ENCODE measurements around the gene EPHB2. TPM values are rescaled to one million over a fixed set of nuclear protein-coding genes. Genes with fewer than 3 reads are reported as not detected.

The EPHB2 gene
- total and polyA plus RNA-seq, 2 of the 4 experiments (the other 2 are of a cell fraction): 52.3 to 58.8 TPM

GRCh38 chr1:22827666-22828483 lies 117.2 kb downstream of the EPHB2 start (continued):
- no peak for TF ChIP-seq CHD1 (IDR thresholded peaks at IDR 0.05; ENCODE audit: low read depth, low read length)

- H3K4ac ChIP-seq (ENCODE audit: low read depth, low read length): peak overlapping the region; percentile 25; the same call in 1 of the 2 replicates
- H3K14ac ChIP-seq (replicated peaks; ENCODE audit: low read depth, low read length): peak overlapping the region; percentile 19; the same call in 1 of the 2 replicates
- peaks cover 10 to 83% of the 10 kb centered on the region in 2 experiments; a peak in 3 of 4 replicates for H3K79me1 ChIP-seq (ENCODE audit: low read depth in 1 of 2, low read length in 2 of 2)
- no peaks in the 10 kb centered on the region for H3K9me3 ChIP-seq (ENCODE audit: control insufficient read depth, insufficient read depth, low read length)
- no peak overlapping the region for H3K9ac ChIP-seq (ENCODE audit: low read depth, low read length)
- in situ Hi-C loops (cut with MboI; ENCODE audit: low sequenced_read_pairs): no loop called here
- no peak overlapping the region for H4K8ac ChIP-seq (ENCODE audit: low read depth in 2 of 2, low read length in 2 of 2)
- H4K5ac ChIP-seq (ENCODE audit: low read depth, low read length): no peak overlapping the region
- no peak overlapping the region for H2BK15ac ChIP-seq (ENCODE audit: low read depth, low read length)
- DNase-seq (peak; percentile 45), ATAC-seq (ENCODE audit: low read depth) (no peak)
- no peak overlapping the region for H2BK20ac ChIP-seq (ENCODE audit: low read depth, low read length)
- peaks cover 44% of the 10 kb centered on the region for H3K9me1 ChIP-seq (ENCODE audit: insufficient read depth, low read length)
- ChIA-PET CTCF (interaction anchor here (0.6 kb wide), 1 partner anchor 101 kb away, joined by 3 read pairs; no protein-coding TSS in a partner anchor), POLR2A (ENCODE audit: unreplicated experiment) (no interaction called here)
- no peak overlapping the region for H3K23ac ChIP-seq (ENCODE audit: low read depth, low read length)
- no peak overlapping the region for H3K27ac ChIP-seq (ENCODE audit: insufficient read depth, low read length)
- dilution Hi-C loops (cut with HindIII; ENCODE audit: low sequenced_read_pairs, unreplicated experiment): no loop called here
- no peak overlapping the region for H4K91ac ChIP-seq (ENCODE audit: insufficient read depth, low read depth, low read length)
- BruUV-seq (replicated peaks): no TSS peak
- WGBS, 2 experiments (ENCODE audit: extremely low coverage in 2 of 2, insufficient read length in 1 of 2): 96% methylated on average over 3 of the region's 15 CpGs; no CpG with 5 or more reads in 1 of the 2 experiments
- H3K18ac ChIP-seq (ENCODE audit: low read depth, low read length): no peak overlapping the region
- no peak overlapping the region for H3K4me3 ChIP-seq (ENCODE audit: insufficient read depth, low read depth, low read length)
- intact Hi-C loops (cut with micrococcal nuclease): no loop called here
- no peak overlapping the region for H2AFZ ChIP-seq (replicated peaks; ENCODE audit: low read length, poor library complexity)
- no peak overlapping the region for H3K4me2 ChIP-seq (ENCODE audit: low read depth, low read length)
- peaks cover 32% of the 10 kb centered on the region for H3K4me1 ChIP-seq (ENCODE audit: control insufficient read depth, insufficient read depth, low read length)
- H2BK120ac ChIP-seq (ENCODE audit: low read depth, low read length): no peak overlapping the region
- H4K20me1 ChIP-seq (ENCODE audit: insufficient read depth, low read length): peaks cover 32% of the 10 kb centered on the region; the same call in 1 of the 2 replicates
- H2BK5ac ChIP-seq (ENCODE audit: low read depth, low read length, poor library complexity, severe bottlenecking): no peak overlapping the region
- no peak overlapping the region for H3K56ac ChIP-seq (ENCODE audit: extremely low read depth, insufficient read depth, low read length)
- H2AK9ac ChIP-seq (replicated peaks; ENCODE audit: low read depth, low read length, poor library complexity): no peak overlapping the region
- no peaks in the 10 kb centered on the region for H3K27me3 ChIP-seq (ENCODE audit: control insufficient read depth, insufficient read depth, low read length)
- 0 out of 2 replicates have a peak, but pooled peaks cover 2% of the 10 kb centered on the region for H3K36me3 ChIP-seq (ENCODE audit: control insufficient read depth, insufficient read depth, low read length)
- H2AK5ac ChIP-seq (ENCODE audit: low read depth, low read length): no peak overlapping the region
- TF ChIP-seq ELK1 (IDR thresholded peaks at IDR 0.05; ENCODE audit: borderline replicate concordance, low read depth, low read length) (no peak), RFX5 (IDR thresholded peaks at IDR 0.05; ENCODE audit: low read depth, low read length) (no peak), FOS (IDR thresholded peaks at IDR 0.05; ENCODE audit: low read depth, low read length) (no peak), USF2 (IDR thresholded peaks at IDR 0.05; ENCODE audit: low read depth, low read length) (peak; percentile 49; the same call in 1 of the 2 replicates), CHD1 (IDR thresholded peaks at IDR 0.05; ENCODE audit: low read depth, low read length) (no peak), RAD21 (IDR thresholded peaks at IDR 0.05; ENCODE audit: low read length) (no peak), CTCF (conservative IDR thresholded peaks at IDR 0.05; ENCODE audit: low read depth, low read length) (no peak), BHLHE40 (IDR thresholded peaks at IDR 0.05; ENCODE audit: low read depth, low read length) (0 out of 2 replicates have a peak, but pooled peaks have one; percentile 42), NFE2L2 (IDR thresholded peaks at IDR 0.05; ENCODE audit: low read depth, low read length) (no peak)
These were observed 118.1 kb downstream of the EPHB2 start for GRCh38 chr1:22828484-22829308.

All from IMR-90 (cell line).